ENCODE data around the gene TPK1. TPM values are rescaled to one million over a fixed set of nuclear protein-coding genes. Genes with fewer than 3 reads are reported as not detected.
"Not testable (repeated sequence)": the region's sequence is repeated elsewhere in the genome, so short reads cannot be mapped to it uniquely, and the experiment has no call there.

Gene TPK1
- polyA plus RNA-seq, 4 donors, result 2.7 to 21.9 (median 15.3) TPM

DNA sequence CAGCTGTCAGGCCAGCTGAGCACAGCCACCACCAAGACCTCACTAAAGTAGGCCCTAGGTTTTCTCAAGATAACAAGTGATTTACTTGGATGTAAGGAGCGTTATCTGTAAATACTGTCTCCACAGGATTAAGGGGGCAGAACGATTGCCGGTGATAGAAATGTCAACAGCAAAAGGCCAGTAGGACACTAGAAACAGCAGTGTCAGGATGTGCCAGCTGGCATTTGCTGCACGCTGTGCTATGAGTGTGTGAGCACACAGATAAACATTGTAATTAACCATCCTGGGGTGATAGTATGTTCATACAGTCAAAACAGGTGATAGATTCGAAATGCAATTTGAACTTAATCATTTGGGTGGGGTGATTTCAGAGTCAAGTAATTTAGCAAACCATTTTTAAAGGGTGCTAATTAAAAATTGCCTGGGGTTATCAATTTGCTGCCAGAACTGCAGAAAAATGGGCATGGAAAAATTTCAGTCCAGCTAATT is 396.1 kb downstream of the TPK1 start:
- no peaks in the 10 kb centered on the region for H3K9me3 ChIP-seq (ENCODE audit: control insufficient read depth in 2 of 2, insufficient read depth in 1 of 2, low read depth in 1 of 2, low read length in 1 of 2)
- FAIRE-seq (no peak), DNase-seq (peak in 1 of 2 donors; percentile 4)
- no peaks in the 10 kb centered on the region for H3K36me3 ChIP-seq (ENCODE audit: control insufficient read depth in 3 of 3, insufficient read depth in 2 of 3, low read depth in 1 of 3, low read length in 3 of 3)
- 14 to 39% (median 22%) methylated on average over 5 of the region's 5 CpGs for WGBS, 3 donors
- H3K4me3 ChIP-seq (ENCODE audit: low read depth in 1 of 3, low read length in 3 of 3), result no peak overlapping the region
- no peaks in the 10 kb centered on the region for H3K4me1 ChIP-seq (ENCODE audit: control insufficient read depth in 3 of 3, insufficient read depth in 2 of 3, low read depth in 1 of 3, low read length in 2 of 3)
- no peak overlapping the region for H3K27ac ChIP-seq (ENCODE audit: low read depth in 1 of 3, low read length in 2 of 3)
- no peaks in the 10 kb centered on the region for H3K27me3 ChIP-seq (ENCODE audit: control insufficient read depth in 3 of 3, insufficient read depth in 3 of 3, low read length in 3 of 3)

DNA sequence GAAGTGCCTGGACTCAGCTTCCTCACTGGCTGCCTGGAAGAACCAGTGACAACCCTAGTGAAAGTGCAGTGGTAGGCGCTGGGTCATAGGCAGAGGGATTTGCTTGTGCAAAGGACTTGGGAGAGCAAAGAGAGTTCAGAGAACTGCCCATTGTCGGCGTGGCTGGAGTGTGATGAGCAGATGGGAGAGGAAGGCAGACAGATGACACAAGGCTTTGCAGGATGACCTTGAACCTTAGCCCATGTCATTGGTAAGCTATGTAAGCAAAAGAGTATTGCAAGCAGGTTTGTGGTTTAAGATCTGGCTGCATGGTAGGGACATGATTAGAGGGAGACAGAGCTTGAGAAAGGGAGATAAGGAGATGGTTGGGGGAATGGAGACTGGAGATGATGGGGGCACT is 397.1 kb downstream of the TPK1 start:
- FAIRE-seq (no peak), DNase-seq (no peak)
- no peaks in the 10 kb centered on the region for H3K4me1 ChIP-seq (ENCODE audit: control insufficient read depth in 3 of 3, insufficient read depth in 2 of 3, low read depth in 1 of 3, low read length in 2 of 3)
- WGBS, 3 donors, result 84 to 89% (median 85%) methylated on average over 3 of the region's 3 CpGs
- H3K4me3 ChIP-seq (ENCODE audit: low read depth in 1 of 3, low read length in 3 of 3), result no peak overlapping the region
- H3K36me3 ChIP-seq (ENCODE audit: control insufficient read depth in 3 of 3, insufficient read depth in 2 of 3, low read depth in 1 of 3, low read length in 3 of 3), result no peaks in the 10 kb centered on the region
- H3K9me3 ChIP-seq (ENCODE audit: control insufficient read depth in 2 of 2, insufficient read depth in 1 of 2, low read depth in 1 of 2, low read length in 1 of 2), result no peaks in the 10 kb centered on the region
- H3K27me3 ChIP-seq (ENCODE audit: control insufficient read depth in 3 of 3, insufficient read depth in 3 of 3, low read length in 3 of 3), result no peaks in the 10 kb centered on the region
- H3K27ac ChIP-seq (ENCODE audit: low read depth in 1 of 3, low read length in 2 of 3), result no peak overlapping the region

GRCh38 chr7:144437370-144438191 is 398.3 kb downstream of the TPK1 start:
- Histone ChIP-seq H3K36me3 (ENCODE audit: control insufficient read depth in 3 of 3, insufficient read depth in 2 of 3, low read depth in 1 of 3, low read length in 3 of 3) (no peaks in the 10 kb centered on the region), H3K27ac (ENCODE audit: low read depth in 1 of 3, low read length in 2 of 3) (no peak overlapping the region), H3K27me3 (ENCODE audit: control insufficient read depth in 3 of 3, insufficient read depth in 3 of 3, low read length in 3 of 3) (no peaks in the 10 kb centered on the region), H3K9me3 (ENCODE audit: control insufficient read depth in 2 of 2, insufficient read depth in 1 of 2, low read depth in 1 of 2, low read length in 1 of 2) (no peaks in the 10 kb centered on the region), H3K4me1 (ENCODE audit: control insufficient read depth in 3 of 3, insufficient read depth in 2 of 3, low read depth in 1 of 3, low read length in 2 of 3) (no peaks in the 10 kb centered on the region), H3K4me3 (ENCODE audit: low read depth in 1 of 3, low read length in 3 of 3) (no peak overlapping the region)
- WGBS, 3 donors, result 73 to 85% (median 75%) methylated on average over 4 of the region's 4 CpGs
- DNase-seq (peak; percentile 62 to 77), FAIRE-seq (no peak)

- H3K36me3 ChIP-seq (ENCODE audit: control insufficient read depth in 3 of 3, insufficient read depth in 2 of 3, low read depth in 1 of 3, low read length in 3 of 3), result no peaks in the 10 kb centered on the region
- 58 to 70% (median 58%) methylated on average over 9 of the region's 9 CpGs for WGBS, 3 donors
- no peaks in the 10 kb centered on the region for H3K27me3 ChIP-seq (ENCODE audit: control insufficient read depth in 3 of 3, insufficient read depth in 3 of 3, low read length in 3 of 3)
- H3K9me3 ChIP-seq (ENCODE audit: control insufficient read depth in 2 of 2, insufficient read depth in 1 of 2, low read depth in 1 of 2, low read length in 1 of 2), result no peaks in the 10 kb centered on the region
- H3K27ac ChIP-seq (ENCODE audit: low read depth in 1 of 3, low read length in 2 of 3), result no peak overlapping the region
- H3K4me3 ChIP-seq (ENCODE audit: low read depth in 1 of 3, low read length in 3 of 3), result no peak overlapping the region
- no peak for DNase-seq
- no peak for FAIRE-seq
- H3K4me1 ChIP-seq (ENCODE audit: control insufficient read depth in 3 of 3, insufficient read depth in 2 of 3, low read depth in 1 of 3, low read length in 2 of 3), result no peaks in the 10 kb centered on the region
These were observed 399.4 kb downstream of the TPK1 start for GRCh38 chr7:144436500-144436899.

- peaks cover 0 to 27% of the 10 kb centered on the region in 2 donors for H3K9me3 ChIP-seq (ENCODE audit: control insufficient read depth in 2 of 2, insufficient read depth in 1 of 2, low read depth in 1 of 2, low read length in 1 of 2)
- DNase-seq (no peak), FAIRE-seq (no peak)
- 60 to 70% (median 65%) methylated on average over 2 of the region's 2 CpGs for WGBS, 3 donors
- H3K27me3 ChIP-seq (ENCODE audit: control insufficient read depth in 3 of 3, insufficient read depth in 3 of 3, low read length in 3 of 3), result no peaks in the 10 kb centered on the region
- H3K27ac ChIP-seq (ENCODE audit: low read depth in 1 of 3, low read length in 2 of 3), result no peak overlapping the region
- H3K4me3 ChIP-seq (ENCODE audit: low read depth in 1 of 3, low read length in 3 of 3), result no peak overlapping the region
- H3K36me3 ChIP-seq (ENCODE audit: control insufficient read depth in 3 of 3, insufficient read depth in 2 of 3, low read depth in 1 of 3, low read length in 3 of 3), result no peaks in the 10 kb centered on the region
- H3K4me1 ChIP-seq (ENCODE audit: control insufficient read depth in 3 of 3, insufficient read depth in 2 of 3, low read depth in 1 of 3, low read length in 2 of 3), result no peaks in the 10 kb centered on the region
These were observed 407.4 kb downstream of the TPK1 start for GRCh38 chr7:144428431-144428830.

DNA sequence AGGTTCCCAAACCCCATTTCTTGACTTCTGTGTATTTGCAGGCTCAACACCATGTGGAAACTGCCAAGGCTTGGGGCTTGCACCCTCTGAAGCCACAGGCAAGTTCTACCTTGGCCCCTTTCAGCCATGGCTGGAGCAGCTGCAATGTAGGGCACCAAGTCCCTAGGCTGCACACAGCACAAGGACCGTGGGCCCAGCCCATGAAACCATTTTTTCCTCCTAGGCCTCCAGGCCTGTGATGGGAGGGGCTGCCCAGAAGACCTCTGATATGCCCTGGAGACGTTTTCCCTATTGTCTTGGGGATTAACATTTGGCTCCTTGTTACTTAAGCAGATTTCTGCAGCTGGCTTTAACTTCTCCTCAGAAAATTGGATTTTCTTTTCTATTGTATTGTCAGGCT is 408.3 kb downstream of the TPK1 start:
- FAIRE-seq; H3K4me1 ChIP-seq (ENCODE audit: control insufficient read depth in 3 of 3, insufficient read depth in 2 of 3, low read depth in 1 of 3, low read length in 2 of 3); H3K36me3 ChIP-seq (ENCODE audit: control insufficient read depth in 3 of 3, insufficient read depth in 2 of 3, low read depth in 1 of 3, low read length in 3 of 3); H3K27ac ChIP-seq (ENCODE audit: low read depth in 1 of 3, low read length in 2 of 3); H3K4me3 ChIP-seq (ENCODE audit: low read depth in 1 of 3, low read length in 3 of 3); H3K27me3 ChIP-seq (ENCODE audit: control insufficient read depth in 3 of 3, insufficient read depth in 3 of 3, low read length in 3 of 3); DNase-seq: not testable (repeated sequence)
- WGBS, 3 donors, result 36 to 54% (median 49%) methylated on average over 2 of the region's 2 CpGs
- peaks cover 0 to 27% of the 10 kb centered on the region in 2 donors for H3K9me3 ChIP-seq (ENCODE audit: control insufficient read depth in 2 of 2, insufficient read depth in 1 of 2, low read depth in 1 of 2, low read length in 1 of 2)

GRCh38 chr7:144418931-144419330 is 416.9 kb downstream of the TPK1 start:
- not testable (repeated sequence) for H3K4me3 ChIP-seq (ENCODE audit: low read depth in 1 of 3, low read length in 3 of 3); DNase-seq; H3K36me3 ChIP-seq (ENCODE audit: control insufficient read depth in 3 of 3, insufficient read depth in 2 of 3, low read depth in 1 of 3, low read length in 3 of 3); H3K9me3 ChIP-seq (ENCODE audit: control insufficient read depth in 2 of 2, insufficient read depth in 1 of 2, low read depth in 1 of 2, low read length in 1 of 2); H3K27ac ChIP-seq (ENCODE audit: low read depth in 1 of 3, low read length in 2 of 3); FAIRE-seq; H3K27me3 ChIP-seq (ENCODE audit: control insufficient read depth in 3 of 3, insufficient read depth in 3 of 3, low read length in 3 of 3); H3K4me1 ChIP-seq (ENCODE audit: control insufficient read depth in 3 of 3, insufficient read depth in 2 of 3, low read depth in 1 of 3, low read length in 2 of 3)
- WGBS, 3 donors, result 18 to 74% (median 32%) methylated on average over 4 of the region's 4 CpGs

DNA sequence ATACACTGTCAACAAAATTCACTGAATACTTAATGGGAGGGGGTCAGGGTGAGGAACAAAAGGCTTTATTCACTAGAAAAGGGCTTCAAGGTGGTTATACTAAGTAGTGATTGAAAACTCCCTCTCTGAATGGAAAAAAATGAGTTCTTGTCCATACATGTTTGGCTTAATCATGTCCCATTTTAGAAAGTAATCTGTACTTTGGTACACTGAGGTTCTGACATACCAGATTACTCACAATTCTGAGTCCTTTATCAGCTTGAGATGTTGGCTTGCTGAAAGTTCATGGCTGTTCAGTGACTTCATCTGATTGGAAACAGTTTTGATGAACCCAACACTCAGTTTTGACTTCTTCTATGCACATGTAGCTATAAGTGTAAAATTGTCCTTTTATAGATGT is 419.5 kb downstream of the TPK1 start:
- no peak overlapping the region for H3K4me3 ChIP-seq (ENCODE audit: low read depth in 1 of 3, low read length in 3 of 3)
- H3K36me3 ChIP-seq (ENCODE audit: control insufficient read depth in 3 of 3, insufficient read depth in 2 of 3, low read depth in 1 of 3, low read length in 3 of 3), result no peaks in the 10 kb centered on the region
- no peak for FAIRE-seq
- DNase-seq, result no peak
- H3K27me3 ChIP-seq (ENCODE audit: control insufficient read depth in 3 of 3, insufficient read depth in 3 of 3, low read length in 3 of 3), result no peaks in the 10 kb centered on the region
- no peak overlapping the region for H3K27ac ChIP-seq (ENCODE audit: low read depth in 1 of 3, low read length in 2 of 3)
- H3K4me1 ChIP-seq (ENCODE audit: control insufficient read depth in 3 of 3, insufficient read depth in 2 of 3, low read depth in 1 of 3, low read length in 2 of 3), result no peaks in the 10 kb centered on the region
- H3K9me3 ChIP-seq (ENCODE audit: control insufficient read depth in 2 of 2, insufficient read depth in 1 of 2, low read depth in 1 of 2, low read length in 1 of 2), result peaks cover 0 to 3% of the 10 kb centered on the region in 2 donors

GRCh38 chr7:144415858-144416257 is 420.0 kb downstream of the TPK1 start:
- Histone ChIP-seq H3K36me3 (ENCODE audit: control insufficient read depth in 3 of 3, insufficient read depth in 2 of 3, low read depth in 1 of 3, low read length in 3 of 3) (no peaks in the 10 kb centered on the region), H3K27ac (ENCODE audit: low read depth in 1 of 3, low read length in 2 of 3) (no peak overlapping the region), H3K9me3 (ENCODE audit: control insufficient read depth in 2 of 2, insufficient read depth in 1 of 2, low read depth in 1 of 2, low read length in 1 of 2) (peaks cover 0 to 3% of the 10 kb centered on the region in 2 donors), H3K4me1 (ENCODE audit: control insufficient read depth in 3 of 3, insufficient read depth in 2 of 3, low read depth in 1 of 3, low read length in 2 of 3) (no peaks in the 10 kb centered on the region), H3K4me3 (ENCODE audit: low read depth in 1 of 3, low read length in 3 of 3) (no peak overlapping the region), H3K27me3 (ENCODE audit: control insufficient read depth in 3 of 3, insufficient read depth in 3 of 3, low read length in 3 of 3) (no peaks in the 10 kb centered on the region)
- FAIRE-seq, result no peak
- DNase-seq, result no peak
